GM12874 (cell line): ENCODE data around the gene DAW1.

Source experiments
- TF ChIP-seq, protein P1 (sequence below): IDR thresholded peaks from 2 replicates; pipeline ENCODE4 v1.5.1; 2011; ENCODE audit warnings: low read depth, mild to moderate bottlenecking, control low read depth, low read length, moderate library complexity; ENCODE audit not compliant: insufficient read depth

The DAW1 gene

DNA sequence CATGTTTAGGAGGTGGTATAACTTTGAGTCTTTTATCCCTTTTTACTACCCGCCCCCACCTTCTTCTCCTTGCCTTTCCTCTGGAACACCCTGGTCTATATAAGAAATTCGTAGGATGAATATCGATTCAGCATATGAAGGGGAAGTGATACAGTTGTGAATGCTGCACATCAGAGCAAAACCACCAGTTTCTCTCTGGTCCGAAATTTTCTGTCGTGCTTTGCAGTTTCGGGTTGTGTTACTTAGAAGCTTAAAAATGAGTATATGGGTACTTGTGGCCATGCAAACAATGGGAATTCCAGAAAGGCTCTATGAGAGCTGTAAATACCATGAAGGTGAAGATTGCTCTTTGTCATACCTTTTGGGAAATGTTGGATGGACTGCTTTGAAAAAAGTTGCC is 60.6 kb downstream of the DAW1 start:
- TF ChIP-seq, protein P1, sequence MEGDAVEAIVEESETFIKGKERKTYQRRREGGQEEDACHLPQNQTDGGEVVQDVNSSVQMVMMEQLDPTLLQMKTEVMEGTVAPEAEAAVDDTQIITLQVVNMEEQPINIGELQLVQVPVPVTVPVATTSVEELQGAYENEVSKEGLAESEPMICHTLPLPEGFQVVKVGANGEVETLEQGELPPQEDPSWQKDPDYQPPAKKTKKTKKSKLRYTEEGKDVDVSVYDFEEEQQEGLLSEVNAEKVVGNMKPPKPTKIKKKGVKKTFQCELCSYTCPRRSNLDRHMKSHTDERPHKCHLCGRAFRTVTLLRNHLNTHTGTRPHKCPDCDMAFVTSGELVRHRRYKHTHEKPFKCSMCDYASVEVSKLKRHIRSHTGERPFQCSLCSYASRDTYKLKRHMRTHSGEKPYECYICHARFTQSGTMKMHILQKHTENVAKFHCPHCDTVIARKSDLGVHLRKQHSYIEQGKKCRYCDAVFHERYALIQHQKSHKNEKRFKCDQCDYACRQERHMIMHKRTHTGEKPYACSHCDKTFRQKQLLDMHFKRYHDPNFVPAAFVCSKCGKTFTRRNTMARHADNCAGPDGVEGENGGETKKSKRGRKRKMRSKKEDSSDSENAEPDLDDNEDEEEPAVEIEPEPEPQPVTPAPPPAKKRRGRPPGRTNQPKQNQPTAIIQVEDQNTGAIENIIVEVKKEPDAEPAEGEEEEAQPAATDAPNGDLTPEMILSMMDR, result no peak

DNA sequence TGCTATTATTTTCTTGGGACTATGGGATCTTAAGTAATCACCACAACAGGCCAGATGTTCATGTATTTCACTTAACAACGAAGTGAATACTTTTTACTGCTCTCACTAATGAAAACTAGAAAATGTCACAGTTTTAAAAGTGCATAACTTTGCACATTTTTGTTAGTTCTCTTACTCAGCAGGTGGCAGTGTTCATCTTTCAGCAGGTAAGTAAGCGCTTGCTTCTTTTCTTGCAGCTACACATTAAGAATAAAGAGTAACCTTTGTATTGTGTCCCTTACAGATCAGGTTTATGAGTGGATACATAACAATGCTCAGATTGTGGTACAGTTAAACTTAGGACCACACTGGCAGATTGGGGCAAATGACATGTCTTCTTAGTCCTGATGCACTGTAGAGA is 61.0 kb downstream of the DAW1 start:
- TF ChIP-seq, protein P1, result no peak

DNA sequence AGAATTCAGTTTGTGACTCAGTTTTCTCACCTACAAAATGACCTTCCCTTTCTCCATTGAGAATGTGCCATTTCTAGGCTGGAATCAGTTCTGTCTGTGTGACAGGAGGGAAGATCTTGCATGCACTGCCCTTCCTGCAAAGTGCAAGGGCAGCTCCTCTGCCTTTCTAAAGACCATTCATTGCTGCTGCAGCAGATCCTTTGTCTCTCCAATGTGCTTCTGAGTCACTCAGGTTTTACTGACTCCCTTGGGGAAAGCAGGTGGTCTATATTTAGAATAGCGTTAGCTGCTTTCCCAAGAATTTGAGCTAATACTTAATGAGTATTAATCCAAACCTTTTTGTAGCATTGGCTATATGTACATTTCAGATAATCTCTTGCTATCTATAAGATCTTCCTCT is 62.5 kb downstream of the DAW1 start:
- TF ChIP-seq, protein P1, result no peak

DNA sequence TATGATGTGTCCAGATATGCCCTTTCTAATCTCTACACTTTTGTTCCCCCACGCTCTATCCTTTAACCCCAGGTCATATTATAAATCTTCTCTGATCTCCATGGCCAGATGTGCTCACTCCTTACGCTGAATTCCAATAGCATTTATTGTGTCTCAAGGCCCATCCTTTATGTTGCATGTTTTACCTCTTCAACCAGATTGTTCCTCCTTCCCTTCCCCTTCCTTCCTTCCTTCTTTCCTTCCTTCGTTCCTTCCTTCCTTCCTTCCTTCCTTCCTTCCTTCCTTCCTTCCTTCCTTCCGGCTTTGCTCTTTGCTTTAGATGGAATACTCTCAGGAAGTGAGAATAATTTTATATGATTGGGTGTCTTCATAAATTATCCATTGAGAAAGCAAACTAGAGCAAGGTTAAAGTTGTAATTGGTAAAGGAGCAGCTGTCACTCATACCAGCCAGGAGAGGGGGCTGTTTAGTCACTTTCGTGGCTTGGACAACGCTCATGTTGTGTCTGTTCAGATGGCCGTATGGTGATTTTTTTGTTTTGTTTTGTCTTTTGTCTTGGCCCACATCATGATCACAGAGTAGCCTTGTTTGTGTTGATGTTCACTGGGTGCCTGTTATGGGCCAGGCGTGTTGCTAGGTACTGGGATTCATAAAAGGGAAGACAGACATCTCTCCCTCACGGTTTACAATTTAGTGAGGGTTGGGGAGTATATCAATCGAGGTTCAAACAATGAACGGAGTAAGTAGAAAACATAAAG is 68.0 kb downstream of the DAW1 start:
- TF ChIP-seq, protein P1, result peak; percentile 71

DNA sequence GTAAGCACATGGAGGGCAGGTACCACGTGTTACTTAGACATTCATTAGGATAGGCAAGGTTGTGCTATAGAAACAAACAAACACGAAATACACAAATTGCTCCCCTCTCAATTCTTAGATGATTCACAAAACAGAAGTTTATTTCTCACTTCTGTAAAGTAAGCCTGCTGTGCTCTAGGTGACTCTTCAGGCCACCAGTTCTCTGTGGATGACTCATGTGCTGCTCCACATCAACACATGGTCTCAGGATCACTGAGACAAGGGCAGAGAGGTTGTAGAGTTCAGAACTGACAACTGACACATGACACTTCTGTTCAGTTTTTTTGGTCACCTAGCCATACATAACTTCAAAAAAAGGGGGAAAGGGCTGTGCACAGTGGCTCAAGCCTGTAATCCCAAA is 70.6 kb downstream of the DAW1 start:
- TF ChIP-seq, protein P1, result no peak

DNA sequence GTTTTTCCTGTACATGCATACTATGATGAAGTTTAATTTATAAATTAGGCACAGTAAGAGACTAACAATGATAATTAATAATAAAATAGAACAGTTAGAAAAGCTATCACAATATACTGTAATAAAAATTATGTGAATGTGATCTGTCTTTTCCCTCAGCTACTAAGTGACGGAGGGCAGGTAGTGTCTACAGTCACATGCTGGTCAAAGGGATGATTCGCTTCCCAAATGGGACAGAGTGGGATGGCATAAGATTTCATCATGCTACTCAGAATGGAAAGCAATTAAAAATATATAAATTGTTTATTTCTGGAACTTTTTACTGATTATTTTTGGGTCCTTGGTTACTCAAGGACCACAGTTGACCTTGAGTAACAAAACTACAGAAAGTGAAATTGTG is 71.5 kb downstream of the DAW1 start:
- TF ChIP-seq, protein P1, result no peak

DNA sequence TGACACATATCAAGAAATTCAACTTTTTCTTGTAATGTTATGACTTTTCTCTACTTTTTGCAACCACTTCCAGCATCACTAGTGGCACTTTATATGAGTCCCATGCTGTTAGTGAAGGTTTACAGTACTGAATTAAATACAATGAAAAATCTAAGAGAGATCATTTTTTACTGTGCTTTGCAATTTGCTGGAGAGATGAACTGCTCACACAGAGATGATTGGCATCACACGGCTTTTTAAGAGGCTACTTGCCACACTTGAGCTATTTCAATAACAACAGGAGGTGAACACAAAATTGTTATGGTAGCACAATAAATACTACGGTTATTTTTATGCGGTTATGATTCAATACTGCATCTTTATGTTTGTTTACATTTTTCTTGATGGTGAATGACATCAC is 88.9 kb downstream of the DAW1 start:
- TF ChIP-seq, protein P1, result no peak
